OCI-LY3 (cell line): ENCODE data around the gene ZNF385A.

Source experiments
- EZH2phosphoT487 ChIP-seq: fragments of 200-600 bp; shearing (Covaris generic); IDR thresholded peaks from 2 replicates; pipeline ENCODE4 v1.6.1; 2018; ENCODE audit warnings: antibody characterized with exemption, mixed run types, low read depth
- TF ChIP-seq, protein P1 (sequence below): fragments of 200-600, 300-600 bp; sonication (generic); IDR thresholded peaks from 2 replicates; pipeline ENCODE4 v1.5.1; 2014; ENCODE audit warnings: antibody characterized with exemption, low read length, low read depth

DNA sequence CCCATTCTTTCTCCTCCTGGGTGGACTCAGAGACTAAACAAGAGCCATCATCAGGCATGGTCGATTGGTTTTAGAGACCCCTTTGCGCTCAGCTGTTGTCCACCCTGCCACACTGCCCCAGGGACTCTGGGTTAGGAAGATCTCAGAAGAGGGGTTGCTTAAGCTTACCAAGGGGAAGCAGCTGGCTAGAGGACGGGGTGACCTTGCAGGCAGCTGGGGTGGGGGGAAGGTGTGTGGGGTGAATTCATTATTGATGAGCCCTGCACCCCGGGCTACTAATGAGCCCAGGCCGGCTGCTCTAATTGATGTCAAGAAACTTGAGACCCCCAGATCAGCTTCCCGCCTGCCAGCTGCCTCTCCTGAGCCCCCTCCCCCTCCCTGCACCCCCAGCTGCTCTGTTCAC is 8.7 kb upstream of the ZNF385A start:
- TF ChIP-seq, protein P1, sequence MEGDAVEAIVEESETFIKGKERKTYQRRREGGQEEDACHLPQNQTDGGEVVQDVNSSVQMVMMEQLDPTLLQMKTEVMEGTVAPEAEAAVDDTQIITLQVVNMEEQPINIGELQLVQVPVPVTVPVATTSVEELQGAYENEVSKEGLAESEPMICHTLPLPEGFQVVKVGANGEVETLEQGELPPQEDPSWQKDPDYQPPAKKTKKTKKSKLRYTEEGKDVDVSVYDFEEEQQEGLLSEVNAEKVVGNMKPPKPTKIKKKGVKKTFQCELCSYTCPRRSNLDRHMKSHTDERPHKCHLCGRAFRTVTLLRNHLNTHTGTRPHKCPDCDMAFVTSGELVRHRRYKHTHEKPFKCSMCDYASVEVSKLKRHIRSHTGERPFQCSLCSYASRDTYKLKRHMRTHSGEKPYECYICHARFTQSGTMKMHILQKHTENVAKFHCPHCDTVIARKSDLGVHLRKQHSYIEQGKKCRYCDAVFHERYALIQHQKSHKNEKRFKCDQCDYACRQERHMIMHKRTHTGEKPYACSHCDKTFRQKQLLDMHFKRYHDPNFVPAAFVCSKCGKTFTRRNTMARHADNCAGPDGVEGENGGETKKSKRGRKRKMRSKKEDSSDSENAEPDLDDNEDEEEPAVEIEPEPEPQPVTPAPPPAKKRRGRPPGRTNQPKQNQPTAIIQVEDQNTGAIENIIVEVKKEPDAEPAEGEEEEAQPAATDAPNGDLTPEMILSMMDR: no peak
- no peak for TF ChIP-seq EZH2phosphoT487
